Natural killer cell treated with Interleukin-12 subunit alpha and Interleukin-12 subunit beta and Interleukin-15 and Interleukin-18, amount 100 ng/mL, for 72 hours (primary cell): Measurements from ENCODE around the gene ZC3H7B. TPM values are rescaled to one million over a fixed set of nuclear protein-coding genes. Genes with fewer than 3 reads are reported as not detected.
"Not testable (repeated sequence)": the region's sequence is repeated elsewhere in the genome, so short reads cannot be mapped to it uniquely, and the experiment has no call there.

Experiments used
- ATAC-seq, 2 donors: fragments of 150-1000 bp; cut with Tn5 transposase in 1 of 2; sonication (Bioruptor Pico), chemical (Tn5 transposase) in 1 of 2; 2 replicates each; pipeline ENCODE4 v1.10.0; 2021
- DNase-seq: peaks from one replicate; pipeline ENCODE4 v3.0.0; 2022; ENCODE audit warnings: low spot score
- H3K27ac Mint-ChIP-seq, 2 donors: 1 replicate in 1 of 2; 2 replicates in 1 of 2; pipeline ENCODE4 v1.8.0; 2022; ENCODE audit warnings: mixed read lengths in 2 of 2, mild to moderate bottlenecking in 1 of 2, moderate library complexity in 1 of 2
- H3K27me3 Mint-ChIP-seq, 2 donors: 1 replicate in 1 of 2; 2 replicates in 1 of 2; pipeline ENCODE4 v1.8.0; 2022; ENCODE audit warnings: mixed read lengths in 2 of 2
- H3K36me3 Mint-ChIP-seq: one replicate; pipeline ENCODE4 v1.8.0; 2022; ENCODE audit warnings: mixed read lengths
- H3K4me1 Mint-ChIP-seq, 2 donors: 1 replicate in 1 of 2; 2 replicates in 1 of 2; pipeline ENCODE4 v1.8.0; 2022; ENCODE audit warnings: low read depth in 2 of 2, mixed read lengths in 2 of 2, mild to moderate bottlenecking in 1 of 2
- H3K4me3 Mint-ChIP-seq: one replicate; pipeline ENCODE4 v1.8.0; 2022; ENCODE audit warnings: mixed read lengths
- H3K9me3 Mint-ChIP-seq: 2 replicates; pipeline ENCODE4 v1.8.0; 2022; ENCODE audit warnings: mixed read lengths
- total RNA-seq, 2 donors: library from RNA; stranded (reverse); gene quantifications; one replicate each; pipeline ENCODE4 v1.2.3, GENCODE V29; 2022

ZC3H7B gene, protein sequence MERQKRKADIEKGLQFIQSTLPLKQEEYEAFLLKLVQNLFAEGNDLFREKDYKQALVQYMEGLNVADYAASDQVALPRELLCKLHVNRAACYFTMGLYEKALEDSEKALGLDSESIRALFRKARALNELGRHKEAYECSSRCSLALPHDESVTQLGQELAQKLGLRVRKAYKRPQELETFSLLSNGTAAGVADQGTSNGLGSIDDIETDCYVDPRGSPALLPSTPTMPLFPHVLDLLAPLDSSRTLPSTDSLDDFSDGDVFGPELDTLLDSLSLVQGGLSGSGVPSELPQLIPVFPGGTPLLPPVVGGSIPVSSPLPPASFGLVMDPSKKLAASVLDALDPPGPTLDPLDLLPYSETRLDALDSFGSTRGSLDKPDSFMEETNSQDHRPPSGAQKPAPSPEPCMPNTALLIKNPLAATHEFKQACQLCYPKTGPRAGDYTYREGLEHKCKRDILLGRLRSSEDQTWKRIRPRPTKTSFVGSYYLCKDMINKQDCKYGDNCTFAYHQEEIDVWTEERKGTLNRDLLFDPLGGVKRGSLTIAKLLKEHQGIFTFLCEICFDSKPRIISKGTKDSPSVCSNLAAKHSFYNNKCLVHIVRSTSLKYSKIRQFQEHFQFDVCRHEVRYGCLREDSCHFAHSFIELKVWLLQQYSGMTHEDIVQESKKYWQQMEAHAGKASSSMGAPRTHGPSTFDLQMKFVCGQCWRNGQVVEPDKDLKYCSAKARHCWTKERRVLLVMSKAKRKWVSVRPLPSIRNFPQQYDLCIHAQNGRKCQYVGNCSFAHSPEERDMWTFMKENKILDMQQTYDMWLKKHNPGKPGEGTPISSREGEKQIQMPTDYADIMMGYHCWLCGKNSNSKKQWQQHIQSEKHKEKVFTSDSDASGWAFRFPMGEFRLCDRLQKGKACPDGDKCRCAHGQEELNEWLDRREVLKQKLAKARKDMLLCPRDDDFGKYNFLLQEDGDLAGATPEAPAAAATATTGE
- total RNA-seq = 10 to 100 TPM; 51.2 to 68.9 TPM

DNA sequence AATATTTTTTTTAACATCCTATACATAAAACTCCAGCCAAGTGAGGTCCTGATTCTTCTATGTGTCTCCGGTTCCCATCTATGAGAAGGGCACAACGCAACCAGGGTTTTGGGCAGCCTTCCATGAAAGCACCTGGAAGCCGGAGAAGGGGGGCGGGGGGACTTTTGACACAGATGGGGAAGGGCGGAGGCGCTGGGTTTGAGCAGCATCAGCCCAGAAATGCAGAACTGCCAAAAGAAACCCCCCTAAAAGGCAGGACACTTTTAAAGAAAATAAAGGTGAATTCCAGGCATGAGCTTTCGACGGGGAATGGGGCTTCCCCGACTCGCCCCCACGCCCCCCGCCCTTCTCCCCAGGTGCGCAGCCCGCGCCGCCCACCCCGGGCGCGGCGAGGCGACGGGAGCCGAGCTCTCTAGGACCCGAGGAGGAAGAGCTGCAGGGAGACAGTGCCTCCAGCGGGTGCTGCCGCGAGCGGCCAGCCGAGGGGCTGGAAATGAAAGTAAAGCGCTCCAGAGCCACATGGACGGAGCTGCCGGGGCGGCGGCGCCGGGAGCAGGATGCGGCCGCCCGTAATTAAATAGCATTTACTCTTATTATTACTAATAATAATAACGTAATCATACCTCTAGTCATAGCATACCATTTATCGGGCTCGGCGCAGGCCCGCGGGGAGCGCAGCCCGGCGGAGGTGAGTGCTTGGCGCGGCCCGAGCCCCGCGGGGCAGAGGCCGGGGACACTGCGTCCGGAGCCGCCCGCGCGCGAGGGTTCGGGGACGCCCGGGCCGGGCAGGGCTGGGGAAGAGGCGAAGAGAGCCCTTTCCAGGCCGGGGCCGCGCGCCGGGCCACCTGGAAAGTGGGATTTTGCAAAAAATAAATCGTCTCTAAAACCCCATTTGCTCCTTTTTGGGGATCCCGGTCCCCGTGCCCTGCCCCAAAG is at the start of gene ZC3H7B:
Gene ZC3H7B, plus strand, starts transcription at position 441 of the 936 bp plus-strand sequence. CDS start 19,136 bp downstream, outside the sequence.
- peak; percentile 97 for ATAC-seq
- Mint-ChIP-seq H3K27me3 (no peaks in the 10 kb centered on the region), H3K4me1 (peaks cover 23 to 26% of the 10 kb centered on the region in 2 donors), H3K9me3 (no peaks in the 10 kb centered on the region), H3K27ac (peak within 1 kb of the TSS; percentile 71 to 85), H3K4me3 (peak within 1 kb of the TSS; percentile 73), H3K36me3 (no peaks in the 10 kb centered on the region)
- peak; percentile 90 for DNase-seq

DNA sequence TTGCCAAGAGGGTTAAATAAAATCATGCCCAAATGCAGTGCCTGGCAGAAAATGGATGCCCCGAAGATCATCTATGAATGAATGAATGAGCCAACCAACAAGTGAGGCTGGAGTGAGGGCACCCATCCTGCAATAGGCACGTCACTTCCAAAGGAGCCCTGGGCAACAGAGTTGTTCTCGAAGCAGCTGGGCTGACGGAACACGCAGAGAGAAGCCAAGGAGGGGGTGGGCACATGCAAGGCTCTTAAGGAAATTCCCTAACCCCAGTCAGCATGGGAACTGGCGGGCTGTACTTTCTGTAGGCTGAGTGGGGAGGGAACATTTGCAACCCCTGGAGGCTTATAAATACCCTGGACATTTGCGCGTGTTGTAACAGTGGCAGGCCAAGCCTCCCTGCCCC is 49.0 kb upstream of the ZC3H7B start:
- ATAC-seq = no peak
- Mint-ChIP-seq H3K9me3 (no peaks in the 10 kb centered on the region), H3K27ac (no peak overlapping the region), H3K4me1 (no peaks in the 10 kb centered on the region), H3K27me3 (no peaks in the 10 kb centered on the region), H3K36me3 (peaks cover 6% of the 10 kb centered on the region), H3K4me3 (no peak overlapping the region)
- DNase-seq = no peak

DNA sequence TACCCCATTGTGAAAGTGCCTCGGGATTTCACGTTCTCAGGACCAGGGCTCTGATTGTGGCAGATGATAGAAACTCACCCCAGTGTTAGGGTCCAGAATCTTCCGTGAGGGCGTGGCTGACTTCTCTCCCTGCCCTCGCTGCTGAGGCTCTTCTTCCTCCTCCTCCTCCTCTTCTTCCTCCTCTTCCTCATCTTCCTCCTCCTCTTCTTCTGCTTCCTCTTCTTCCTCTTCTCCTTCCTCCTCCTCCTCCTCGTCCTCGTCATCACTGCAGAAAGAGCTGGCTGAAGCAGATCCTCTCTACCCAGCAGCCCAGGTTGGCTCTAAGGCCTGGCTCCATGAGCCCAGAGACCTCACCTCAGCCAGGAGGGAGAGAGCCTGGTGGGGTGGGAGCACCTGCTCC is 47.1 kb upstream of the ZC3H7B start:
- H3K9me3 Mint-ChIP-seq = no peaks in the 10 kb centered on the region
- DNase-seq = no peak
- ATAC-seq = no peak
- H3K27ac Mint-ChIP-seq = no peak overlapping the region
- H3K27me3 Mint-ChIP-seq = no peaks in the 10 kb centered on the region
- H3K36me3 Mint-ChIP-seq = peaks cover 6% of the 10 kb centered on the region
- no peak overlapping the region for H3K4me3 Mint-ChIP-seq
- H3K4me1 Mint-ChIP-seq = no peaks in the 10 kb centered on the region

DNA sequence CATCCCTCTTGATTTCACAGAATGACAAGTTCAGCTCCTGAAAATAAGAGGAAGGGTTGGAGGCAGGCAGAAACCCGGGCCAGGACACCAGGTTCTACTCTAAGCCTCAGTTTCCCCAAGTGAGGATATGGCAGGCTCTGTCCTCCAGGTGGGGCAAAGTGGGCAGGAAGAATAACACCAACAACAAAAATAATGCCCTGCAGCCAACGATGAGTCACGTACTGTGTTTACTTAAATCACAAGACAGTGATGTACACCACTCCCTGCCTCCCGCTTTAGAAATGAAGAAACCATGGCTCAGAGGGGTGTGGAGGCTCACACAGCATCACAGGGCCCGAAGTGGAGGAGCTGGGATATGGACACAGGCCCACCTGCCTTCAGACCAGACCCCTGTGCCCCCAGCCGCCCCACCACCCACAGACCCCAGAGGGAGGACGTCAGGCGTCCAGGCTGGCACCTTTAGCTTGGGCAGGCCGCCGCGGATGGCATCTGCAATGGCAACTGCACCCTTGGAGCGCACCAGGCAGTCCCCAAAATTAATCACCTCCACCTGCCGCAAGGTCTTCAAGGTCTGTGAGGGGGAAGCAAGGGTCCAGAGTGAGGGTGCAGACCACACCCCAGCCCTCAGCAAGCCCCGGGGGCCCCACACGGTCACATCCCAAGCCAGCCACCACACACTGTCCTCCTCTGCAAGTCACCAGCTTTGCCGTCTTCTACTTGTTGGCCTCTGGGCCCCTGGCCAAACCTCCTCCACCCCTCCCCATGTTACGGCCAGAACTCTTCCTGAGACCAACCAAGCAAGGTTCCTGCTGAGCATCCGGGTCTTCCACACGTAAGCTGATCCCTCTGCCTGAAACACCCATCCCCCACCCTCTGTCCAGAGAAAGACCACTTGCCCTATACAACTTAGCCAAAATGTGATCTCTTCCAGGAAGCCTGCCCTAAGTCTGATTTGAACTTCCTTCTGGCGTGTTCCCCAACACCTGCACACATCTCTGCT is 44.8 kb upstream of the ZC3H7B start:
- H3K27me3 Mint-ChIP-seq = no peaks in the 10 kb centered on the region
- no peaks in the 10 kb centered on the region for H3K9me3 Mint-ChIP-seq
- peak; percentile 53 for DNase-seq
- H3K27ac Mint-ChIP-seq = no peak overlapping the region
- H3K4me1 Mint-ChIP-seq = no peaks in the 10 kb centered on the region
- H3K36me3 Mint-ChIP-seq = peaks cover 6% of the 10 kb centered on the region
- ATAC-seq = no peak
- H3K4me3 Mint-ChIP-seq = no peak overlapping the region

DNA sequence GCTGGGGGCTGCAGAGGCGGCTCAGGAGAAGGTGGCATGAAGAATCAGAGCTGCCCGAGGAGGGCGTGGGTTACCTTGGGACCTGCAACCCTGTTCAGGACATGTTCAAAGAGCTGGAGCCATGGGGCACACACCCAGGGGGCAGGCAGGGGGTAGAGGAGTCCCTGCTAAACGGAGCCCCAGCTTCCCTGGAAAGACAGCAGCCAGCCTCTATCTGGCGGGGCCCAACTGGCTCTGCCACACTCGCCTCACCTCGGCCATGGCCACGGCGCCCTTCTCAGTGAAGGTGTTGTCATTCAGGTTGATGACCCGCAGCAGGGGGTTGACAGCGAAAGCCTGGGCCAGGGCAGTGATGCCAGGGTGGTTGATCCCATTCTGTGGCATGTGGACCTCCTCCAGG is 43.6 kb upstream of the ZC3H7B start:
- Mint-ChIP-seq H3K27me3 (no peaks in the 10 kb centered on the region), H3K36me3 (peaks cover 6% of the 10 kb centered on the region), H3K9me3 (no peaks in the 10 kb centered on the region), H3K4me3 (no peak overlapping the region), H3K4me1 (no peaks in the 10 kb centered on the region), H3K27ac (no peak overlapping the region)
- ATAC-seq (no peak), DNase-seq (no peak)

DNA sequence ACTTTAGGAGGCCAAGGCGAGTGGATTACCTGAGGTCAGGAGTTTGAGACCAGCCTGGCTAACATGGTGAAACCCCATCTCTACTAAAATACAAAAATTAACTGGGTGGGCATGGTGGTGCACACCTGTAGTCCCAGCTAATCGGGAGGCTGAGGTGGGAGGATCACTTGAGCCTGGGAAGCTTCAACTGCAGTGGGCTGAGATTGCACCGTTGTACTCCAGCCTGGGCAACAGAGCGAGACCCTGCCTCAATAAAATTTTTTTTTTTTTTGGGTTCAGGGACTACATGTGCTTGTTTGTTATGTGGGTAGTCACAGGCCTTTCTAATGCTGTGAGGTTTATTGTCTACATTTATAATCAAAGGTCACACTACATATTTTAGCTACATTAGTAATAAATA is 41.6 kb upstream of the ZC3H7B start:
- H3K36me3 Mint-ChIP-seq, DNase-seq, H3K27me3 Mint-ChIP-seq, H3K9me3 Mint-ChIP-seq, ATAC-seq, H3K4me1 Mint-ChIP-seq, H3K27ac Mint-ChIP-seq, H3K4me3 Mint-ChIP-seq: not testable (repeated sequence)

DNA sequence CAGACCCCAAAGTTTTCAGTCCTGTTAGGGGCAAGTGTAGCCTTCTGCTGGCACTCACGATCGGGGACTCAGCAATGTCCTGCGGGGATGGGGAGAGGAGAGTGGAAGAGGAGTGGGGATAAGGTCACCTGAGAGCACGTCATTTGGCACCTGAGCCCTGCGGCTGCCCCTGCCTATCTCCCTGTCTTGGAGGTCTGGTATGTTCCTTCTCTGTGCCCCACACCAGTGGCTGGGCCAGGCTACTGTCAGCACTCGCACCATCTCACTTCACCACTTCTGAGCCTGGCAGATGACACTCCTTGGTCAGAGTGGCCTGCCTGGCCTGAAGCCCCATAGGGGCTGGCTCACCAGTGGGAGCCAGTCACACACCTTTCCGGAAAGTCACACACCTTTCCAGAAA is 40.5 kb upstream of the ZC3H7B start:
- ATAC-seq = no peak
- H3K9me3 Mint-ChIP-seq = no peaks in the 10 kb centered on the region
- H3K4me3 Mint-ChIP-seq = no peak overlapping the region
- H3K27me3 Mint-ChIP-seq = no peaks in the 10 kb centered on the region
- peak; percentile 34 for DNase-seq
- H3K36me3 Mint-ChIP-seq = no peaks in the 10 kb centered on the region
- H3K4me1 Mint-ChIP-seq = peaks cover 0 to 2% of the 10 kb centered on the region in 2 donors
- no peak overlapping the region for H3K27ac Mint-ChIP-seq

DNA sequence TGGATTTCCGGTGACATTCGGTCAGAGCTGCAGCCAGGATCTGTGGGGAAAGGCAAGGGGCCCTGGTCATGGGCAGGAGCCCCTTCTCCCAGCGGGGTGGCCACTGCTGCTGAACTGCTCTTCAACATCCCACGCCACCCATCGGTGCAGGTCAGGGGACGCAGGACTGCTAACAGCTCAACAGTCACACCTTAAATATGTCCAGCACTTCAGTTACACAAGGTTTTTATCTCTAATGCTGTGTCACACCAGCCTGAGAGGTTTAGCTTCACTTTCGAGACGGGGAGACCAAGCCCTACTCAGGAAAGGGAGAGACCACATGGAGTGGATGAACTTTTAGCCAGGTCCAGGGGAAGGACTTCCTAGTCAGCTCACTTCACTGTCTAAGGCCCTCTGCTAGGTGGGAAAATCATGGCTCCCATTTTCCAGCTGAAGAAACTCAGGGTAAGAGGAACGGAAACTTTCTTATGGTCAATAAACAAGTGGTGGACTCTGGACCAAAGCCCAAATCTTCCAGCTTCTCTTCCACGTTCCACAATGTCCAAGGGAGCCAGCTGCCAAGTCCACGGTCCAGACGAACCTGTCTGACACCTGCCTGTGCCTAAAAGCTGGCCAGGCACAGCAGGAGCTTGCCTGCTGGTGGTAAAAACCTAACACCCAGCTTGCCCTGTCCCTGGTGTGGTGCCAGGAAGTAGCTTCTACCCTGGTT is 39.6 kb upstream of the ZC3H7B start:
- Mint-ChIP-seq H3K27me3 (no peaks in the 10 kb centered on the region), H3K36me3 (no peaks in the 10 kb centered on the region), H3K4me1 (peaks cover 0 to 2% of the 10 kb centered on the region in 2 donors), H3K27ac (no peak overlapping the region), H3K4me3 (no peak overlapping the region), H3K9me3 (no peaks in the 10 kb centered on the region)
- DNase-seq (peak; percentile 28), ATAC-seq (no peak)

DNA sequence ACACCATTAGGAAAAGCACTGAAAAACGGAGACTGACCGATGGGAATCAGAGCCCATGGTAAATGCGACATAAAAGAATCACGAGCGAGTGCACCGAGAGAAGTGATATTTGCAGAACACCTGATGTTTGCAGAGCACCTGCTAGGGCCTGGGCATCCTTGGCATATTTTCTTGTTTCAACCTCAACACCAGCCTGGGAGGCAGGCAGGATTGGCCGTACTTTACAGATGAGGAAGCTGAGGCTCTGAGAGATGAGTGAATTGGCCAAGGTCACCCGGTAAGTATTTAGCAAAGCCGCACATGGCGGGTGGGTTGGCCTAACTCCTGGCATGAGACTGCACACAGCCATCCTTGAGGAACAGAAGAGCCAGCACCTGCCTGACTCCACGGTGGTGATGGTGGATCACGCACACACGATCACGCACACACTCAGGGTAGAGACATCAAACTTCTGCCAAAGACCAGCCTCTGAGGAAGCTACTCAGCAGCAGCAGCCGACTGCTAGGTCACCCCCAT is 39.0 kb upstream of the ZC3H7B start:
- peaks cover 0 to 2% of the 10 kb centered on the region in 2 donors for H3K4me1 Mint-ChIP-seq
- DNase-seq = peak; percentile 42
- no peaks in the 10 kb centered on the region for H3K9me3 Mint-ChIP-seq
- ATAC-seq = no peak
- no peaks in the 10 kb centered on the region for H3K36me3 Mint-ChIP-seq
- H3K27ac Mint-ChIP-seq = no peak overlapping the region
- H3K4me3 Mint-ChIP-seq = no peak overlapping the region
- no peaks in the 10 kb centered on the region for H3K27me3 Mint-ChIP-seq

DNA sequence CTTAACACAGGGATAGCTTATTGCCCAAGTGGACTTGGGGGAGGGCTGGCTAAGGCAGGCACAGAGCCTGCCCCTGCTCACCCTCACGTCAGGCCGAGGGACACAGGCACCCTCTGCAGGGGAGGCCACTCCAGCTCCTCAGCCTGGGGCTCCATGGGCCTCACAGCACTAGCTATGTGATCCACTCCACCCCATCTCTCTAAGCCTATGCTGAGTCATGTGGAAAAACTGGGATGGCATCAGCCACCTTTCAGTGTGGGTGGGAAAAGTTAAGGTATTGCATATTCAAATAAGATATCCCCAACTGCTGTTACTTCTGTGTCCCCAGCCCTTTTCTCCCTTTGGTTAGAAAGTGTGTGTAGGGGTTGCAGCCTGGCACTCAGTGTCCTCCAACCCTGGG is 37.6 kb upstream of the ZC3H7B start:
- H3K36me3 Mint-ChIP-seq = no peaks in the 10 kb centered on the region
- H3K4me3 Mint-ChIP-seq = no peak overlapping the region
- no peak overlapping the region for H3K27ac Mint-ChIP-seq
- ATAC-seq (no peak), DNase-seq (no peak)
- H3K9me3 Mint-ChIP-seq = no peaks in the 10 kb centered on the region
- no peaks in the 10 kb centered on the region for H3K27me3 Mint-ChIP-seq
- H3K4me1 Mint-ChIP-seq = peaks cover 0 to 2% of the 10 kb centered on the region in 2 donors

DNA sequence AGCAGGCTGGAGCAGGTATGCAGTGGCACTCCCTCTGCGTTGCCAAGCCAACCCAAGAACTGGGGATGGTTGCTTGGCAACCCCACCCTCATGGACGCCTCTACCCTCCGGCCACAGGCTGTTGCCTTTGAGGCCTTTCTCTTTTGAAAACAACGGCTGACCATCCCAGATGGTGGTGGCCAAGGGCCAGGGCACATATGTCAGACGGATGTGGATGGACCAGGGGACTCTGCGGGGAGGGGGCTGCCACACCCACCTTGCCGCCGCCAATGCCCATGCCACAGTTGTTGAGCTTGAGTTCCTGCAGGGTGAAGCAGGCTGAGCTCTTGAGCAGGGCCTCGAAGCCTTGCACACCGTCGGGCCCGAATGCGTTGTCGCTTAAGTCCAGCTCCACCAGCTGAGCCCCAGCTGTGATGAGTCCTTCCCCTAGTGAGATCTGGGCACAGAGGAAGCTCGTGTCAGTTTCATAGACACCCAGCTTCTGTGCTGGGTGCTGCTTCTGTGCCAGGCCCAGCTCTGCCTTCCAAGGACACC is 36.9 kb upstream of the ZC3H7B start:
- Mint-ChIP-seq H3K36me3 (peaks cover 4% of the 10 kb centered on the region), H3K9me3 (no peaks in the 10 kb centered on the region), H3K4me1 (peaks cover 0 to 5% of the 10 kb centered on the region in 2 donors), H3K4me3 (no peak overlapping the region), H3K27me3 (no peaks in the 10 kb centered on the region), H3K27ac (no peak overlapping the region)
- ATAC-seq (peak in 1 of 2 donors; percentile 20), DNase-seq (peak; percentile 26)
